ENCODE data around the gene ZNF385A. TPM values are rescaled to one million over a fixed set of nuclear protein-coding genes. Genes with fewer than 3 reads are reported as not detected.

The ZNF385A gene
- total and polyA plus RNA-seq, 9 of the 15 experiments (the other 6 are each of a cell fraction or from before 2014, with no cell fraction given) = 1.0 to 111 (median 7.7) TPM

- TF ChIP-seq, protein P1, sequence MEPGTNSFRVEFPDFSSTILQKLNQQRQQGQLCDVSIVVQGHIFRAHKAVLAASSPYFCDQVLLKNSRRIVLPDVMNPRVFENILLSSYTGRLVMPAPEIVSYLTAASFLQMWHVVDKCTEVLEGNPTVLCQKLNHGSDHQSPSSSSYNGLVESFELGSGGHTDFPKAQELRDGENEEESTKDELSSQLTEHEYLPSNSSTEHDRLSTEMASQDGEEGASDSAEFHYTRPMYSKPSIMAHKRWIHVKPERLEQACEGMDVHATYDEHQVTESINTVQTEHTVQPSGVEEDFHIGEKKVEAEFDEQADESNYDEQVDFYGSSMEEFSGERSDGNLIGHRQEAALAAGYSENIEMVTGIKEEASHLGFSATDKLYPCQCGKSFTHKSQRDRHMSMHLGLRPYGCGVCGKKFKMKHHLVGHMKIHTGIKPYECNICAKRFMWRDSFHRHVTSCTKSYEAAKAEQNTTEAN (CRISPR knock-in tag; IDR thresholded peaks at IDR 0.05) = no peak
- TF ChIP-seq HES1 (IDR thresholded peaks at IDR 0.05; ENCODE audit: low read depth) = no peak
- TF ChIP-seq ZC3H8 (IDR thresholded peaks at IDR 0.05) = no peak
- TF ChIP-seq KDM1A (IDR thresholded peaks at IDR 0.05) = no peak
- TF ChIP-seq SRSF3 (IDR thresholded peaks at IDR 0.05; ENCODE audit: insufficient read depth, low read length) = no peak
- peak; percentile 95 for TF ChIP-seq RAD21 (CRISPR knock-in tag; conservative IDR thresholded peaks at IDR 0.05 in 1 of 2, IDR thresholded peaks at IDR 0.05 in 1 of 2)
- TF ChIP-seq, protein P2, sequence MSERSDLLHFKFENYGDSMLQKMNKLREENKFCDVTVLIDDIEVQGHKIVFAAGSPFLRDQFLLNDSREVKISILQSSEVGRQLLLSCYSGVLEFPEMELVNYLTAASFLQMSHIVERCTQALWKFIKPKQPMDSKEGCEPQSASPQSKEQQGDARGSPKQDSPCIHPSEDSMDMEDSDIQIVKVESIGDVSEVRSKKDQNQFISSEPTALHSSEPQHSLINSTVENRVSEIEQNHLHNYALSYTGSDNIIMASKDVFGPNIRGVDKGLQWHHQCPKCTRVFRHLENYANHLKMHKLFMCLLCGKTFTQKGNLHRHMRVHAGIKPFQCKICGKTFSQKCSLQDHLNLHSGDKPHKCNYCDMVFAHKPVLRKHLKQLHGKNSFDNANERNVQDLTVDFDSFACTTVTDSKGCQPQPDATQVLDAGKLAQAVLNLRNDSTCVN (CRISPR knock-in tag; IDR thresholded peaks at IDR 0.05) = peak; percentile 42; the same call in 1 of the 2 replicates
- no peak; the same call in 1 of the 2 replicates for TF ChIP-seq POLR2A (conservative IDR thresholded peaks at IDR 0.05)
- TF ChIP-seq DPF2 (IDR thresholded peaks at IDR 0.05) = no peak
- TF ChIP-seq DMBX1 (CRISPR knock-in tag; IDR thresholded peaks at IDR 0.05; ENCODE audit: borderline replicate concordance) = no peak
- TF ChIP-seq SNIP1 (IDR thresholded peaks at IDR 0.05; ENCODE audit: low read depth) = no peak
- no peak for TF ChIP-seq TCF7L2 (IDR thresholded peaks at IDR 0.05; ENCODE audit: low read depth, low read length)
- TF ChIP-seq GABPB2 (CRISPR knock-in tag; conservative IDR thresholded peaks at IDR 0.05) = no peak
- TF ChIP-seq NFRKB (IDR thresholded peaks at IDR 0.05; ENCODE audit: low read depth) = no peak
- TF ChIP-seq, protein P3, sequence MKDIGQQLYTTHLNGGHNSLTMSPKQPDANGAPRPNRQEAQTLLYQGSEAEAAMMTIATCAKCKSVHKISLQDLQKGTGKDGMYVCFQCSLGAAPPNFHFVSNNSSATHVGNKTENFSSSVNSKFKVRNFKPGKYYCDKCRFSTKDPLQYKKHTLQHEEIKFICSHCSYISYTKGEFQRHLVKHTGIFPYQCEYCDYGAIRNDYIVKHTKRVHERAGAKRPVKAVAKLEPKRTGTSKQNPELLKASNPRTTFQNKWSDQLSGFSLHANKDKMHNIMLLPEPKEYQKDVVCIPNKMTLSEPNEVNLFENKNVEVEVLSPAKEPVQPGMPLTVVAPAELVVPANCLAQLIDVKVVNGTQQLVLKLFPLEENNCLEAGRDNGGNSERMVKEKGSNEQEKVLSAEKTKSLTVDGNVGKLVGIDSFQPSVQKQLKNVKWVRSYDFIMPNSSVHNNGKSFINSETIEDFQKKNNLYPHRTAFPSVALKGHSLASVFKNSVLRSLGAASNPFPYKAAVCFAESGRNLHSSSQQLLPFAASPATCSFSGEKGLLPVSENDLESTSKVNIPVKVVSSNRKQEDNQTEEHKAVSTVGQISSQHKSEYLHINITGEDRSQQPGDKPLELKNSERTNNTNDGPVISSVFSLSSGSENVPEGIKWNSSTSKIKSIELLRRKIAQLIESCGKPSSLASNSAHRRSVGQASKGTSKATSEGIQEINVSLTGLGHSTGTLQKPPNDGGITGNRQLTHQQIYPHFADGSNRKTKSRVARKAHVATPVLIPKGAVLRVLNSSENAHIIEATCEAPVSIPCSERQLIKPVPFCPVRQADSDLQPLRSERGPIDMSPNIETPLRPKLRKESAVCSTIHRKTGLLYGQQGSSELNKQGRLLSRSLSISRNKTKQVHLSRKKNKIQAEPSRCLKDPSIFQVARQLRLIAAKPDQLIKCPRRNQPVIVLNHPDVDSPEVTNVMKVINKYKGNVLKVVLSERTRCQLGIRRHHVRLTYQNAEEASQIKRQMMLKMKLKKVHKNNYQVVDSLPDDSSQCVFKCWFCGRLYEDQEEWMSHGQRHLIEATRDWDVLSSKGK (CRISPR knock-in tag; IDR thresholded peaks at IDR 0.05) = no peak
- TF ChIP-seq, protein P4, sequence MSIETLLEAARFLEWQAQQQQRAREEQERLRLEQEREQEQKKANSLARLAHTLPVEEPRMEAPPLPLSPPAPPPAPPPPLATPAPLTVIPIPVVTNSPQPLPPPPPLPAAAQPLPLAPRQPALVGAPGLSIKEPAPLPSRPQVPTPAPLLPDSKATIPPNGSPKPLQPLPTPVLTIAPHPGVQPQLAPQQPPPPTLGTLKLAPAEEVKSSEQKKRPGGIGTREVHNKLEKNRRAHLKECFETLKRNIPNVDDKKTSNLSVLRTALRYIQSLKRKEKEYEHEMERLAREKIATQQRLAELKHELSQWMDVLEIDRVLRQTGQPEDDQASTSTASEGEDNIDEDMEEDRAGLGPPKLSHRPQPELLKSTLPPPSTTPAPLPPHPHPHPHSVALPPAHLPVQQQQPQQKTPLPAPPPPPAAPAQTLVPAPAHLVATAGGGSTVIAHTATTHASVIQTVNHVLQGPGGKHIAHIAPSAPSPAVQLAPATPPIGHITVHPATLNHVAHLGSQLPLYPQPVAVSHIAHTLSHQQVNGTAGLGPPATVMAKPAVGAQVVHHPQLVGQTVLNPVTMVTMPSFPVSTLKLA (conservative IDR thresholded peaks at IDR 0.05) = no peak
- TF ChIP-seq CHD1 (IDR thresholded peaks at IDR 0.05; ENCODE audit: low read length) = no peak
- no peak for TF ChIP-seq BACH1 (tag; IDR thresholded peaks at IDR 0.05)
These were observed 14.7 kb upstream of the ZNF385A start (continued) for GRCh38 chr12:54398995-54399793.
